ENCODE data around the gene HS6ST3. TPM values are rescaled to one million over a fixed set of nuclear protein-coding genes. Genes with fewer than 3 reads are reported as not detected.

Gene HS6ST3
- total and polyA plus RNA-seq, 10 donors, result 0.03 TPM; not detected in 9

DNA sequence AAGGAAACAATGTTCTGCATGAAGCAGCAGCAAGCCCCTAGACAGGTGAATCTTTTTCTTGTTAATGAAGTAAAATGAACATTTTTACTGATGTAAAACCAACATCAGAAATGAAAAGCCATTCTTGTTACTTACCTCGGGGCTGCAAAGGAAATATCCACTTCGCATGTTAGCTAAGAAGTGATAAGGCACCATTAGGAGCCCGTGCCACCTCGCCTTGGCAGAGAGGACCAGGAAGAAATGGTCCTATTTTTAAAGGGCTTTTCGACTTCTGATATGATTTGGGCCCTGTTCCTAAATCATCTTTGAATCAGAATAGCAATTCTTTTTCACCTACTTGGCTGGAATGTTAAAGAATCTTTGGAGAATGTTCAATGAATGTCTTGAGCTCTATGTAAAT, 721.1 kb downstream of the HS6ST3 start:
- WGBS, 5 donors, result 59 to 72% (median 67%) methylated on average over 5 of the region's 5 CpGs
- Histone ChIP-seq H3K36me3 (no peaks in the 10 kb centered on the region), H3K4me1 (no peaks in the 10 kb centered on the region), H3K27ac (no peak overlapping the region), H3K4me3 (no peak overlapping the region), H3K27me3 (replicated peaks in 1 of 7) (no peaks in the 10 kb centered on the region), H3K9me3 (peaks cover 0 to 10% (median 0%) of the 10 kb centered on the region in 8 donors)
- no peak for DNase-seq
- intact Hi-C loops (cut with DNase I; ENCODE audit: low total_unique reads), result no loop called here
- TF ChIP-seq, protein P1, sequence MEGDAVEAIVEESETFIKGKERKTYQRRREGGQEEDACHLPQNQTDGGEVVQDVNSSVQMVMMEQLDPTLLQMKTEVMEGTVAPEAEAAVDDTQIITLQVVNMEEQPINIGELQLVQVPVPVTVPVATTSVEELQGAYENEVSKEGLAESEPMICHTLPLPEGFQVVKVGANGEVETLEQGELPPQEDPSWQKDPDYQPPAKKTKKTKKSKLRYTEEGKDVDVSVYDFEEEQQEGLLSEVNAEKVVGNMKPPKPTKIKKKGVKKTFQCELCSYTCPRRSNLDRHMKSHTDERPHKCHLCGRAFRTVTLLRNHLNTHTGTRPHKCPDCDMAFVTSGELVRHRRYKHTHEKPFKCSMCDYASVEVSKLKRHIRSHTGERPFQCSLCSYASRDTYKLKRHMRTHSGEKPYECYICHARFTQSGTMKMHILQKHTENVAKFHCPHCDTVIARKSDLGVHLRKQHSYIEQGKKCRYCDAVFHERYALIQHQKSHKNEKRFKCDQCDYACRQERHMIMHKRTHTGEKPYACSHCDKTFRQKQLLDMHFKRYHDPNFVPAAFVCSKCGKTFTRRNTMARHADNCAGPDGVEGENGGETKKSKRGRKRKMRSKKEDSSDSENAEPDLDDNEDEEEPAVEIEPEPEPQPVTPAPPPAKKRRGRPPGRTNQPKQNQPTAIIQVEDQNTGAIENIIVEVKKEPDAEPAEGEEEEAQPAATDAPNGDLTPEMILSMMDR (IDR thresholded peaks at IDR 0.05 in 8 of 11, conservative IDR thresholded peaks at IDR 0.05 in 3 of 11), result no peak
- TF ChIP-seq POLR2AphosphoS5 (IDR thresholded peaks at IDR 0.05), result no peak
- TF ChIP-seq POLR2A (IDR thresholded peaks at IDR 0.05), result no peak

DNA sequence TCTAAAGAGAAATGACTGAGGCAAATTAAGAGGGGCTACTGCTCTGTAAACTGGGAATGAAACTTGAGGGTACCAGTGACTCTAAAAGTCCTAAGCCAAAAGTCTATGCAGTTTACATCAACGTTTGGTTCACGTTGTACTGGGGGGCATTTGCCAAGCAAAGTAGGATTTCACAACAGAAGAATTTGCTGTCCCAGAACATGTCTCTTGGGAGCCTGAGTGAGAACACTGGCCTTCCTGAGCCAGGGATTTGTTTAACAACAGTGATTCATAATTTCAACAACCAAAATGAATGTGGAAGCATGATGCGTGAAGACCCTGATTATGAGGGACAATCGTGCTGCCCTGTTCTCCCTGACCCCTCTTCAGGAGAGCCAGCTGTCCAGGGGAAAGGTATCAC, 726.4 kb downstream of the HS6ST3 start:
- intact Hi-C loops (cut with DNase I; ENCODE audit: low total_unique reads), result no loop called here
- no peak overlapping the region for H3K27ac ChIP-seq
- H3K36me3 ChIP-seq, result no peaks in the 10 kb centered on the region
- H3K4me1 ChIP-seq, result no peaks in the 10 kb centered on the region
- DNase-seq, result no peak
- 64 to 91% (median 90%) methylated on average over 4 of the region's 4 CpGs for WGBS, 5 donors
- H3K4me3 ChIP-seq, result no peak overlapping the region
- peaks cover 0 to 10% (median 0%) of the 10 kb centered on the region in 8 donors for H3K9me3 ChIP-seq
- no peaks in the 10 kb centered on the region for H3K27me3 ChIP-seq (replicated peaks in 1 of 7)
- TF ChIP-seq POLR2A (IDR thresholded peaks at IDR 0.05), result no peak
- TF ChIP-seq, protein P1 (IDR thresholded peaks at IDR 0.05 in 8 of 11, conservative IDR thresholded peaks at IDR 0.05 in 3 of 11), result no peak
- no peak for TF ChIP-seq POLR2AphosphoS5 (IDR thresholded peaks at IDR 0.05)

- no peak overlapping the region for H3K27ac ChIP-seq
- TF ChIP-seq POLR2AphosphoS5 (IDR thresholded peaks at IDR 0.05) (no peak), POLR2A (IDR thresholded peaks at IDR 0.05) (no peak)
- TF ChIP-seq, protein P1 (IDR thresholded peaks at IDR 0.05 in 8 of 11, conservative IDR thresholded peaks at IDR 0.05 in 3 of 11), result peak in 1 of 11 experiments; percentile 26
- peaks cover 0 to 10% (median 0%) of the 10 kb centered on the region in 8 donors for H3K9me3 ChIP-seq
- no peak overlapping the region for H3K4me3 ChIP-seq
- H3K4me1 ChIP-seq, result no peaks in the 10 kb centered on the region
- WGBS, 5 donors, result 59 to 80% (median 73%) methylated on average over 9 of the region's 9 CpGs
- H3K36me3 ChIP-seq, result no peaks in the 10 kb centered on the region
- DNase-seq, result no peak
- intact Hi-C loops (cut with DNase I; ENCODE audit: low total_unique reads), result no loop called here
- H3K27me3 ChIP-seq (replicated peaks in 1 of 7), result no peaks in the 10 kb centered on the region
These were observed 727.0 kb downstream of the HS6ST3 start for GRCh38 chr13:96816874-96817273.

- 18 to 30% (median 25%) methylated on average over 4 of the region's 4 CpGs for WGBS, 5 donors
- H3K27ac ChIP-seq, result no peak overlapping the region
- no peak overlapping the region for H3K4me3 ChIP-seq
- peaks cover 0 to 10% (median 0%) of the 10 kb centered on the region in 8 donors for H3K9me3 ChIP-seq
- no peak for DNase-seq
- H3K27me3 ChIP-seq (replicated peaks in 1 of 7), result no peaks in the 10 kb centered on the region
- H3K36me3 ChIP-seq, result no peaks in the 10 kb centered on the region
- intact Hi-C loops (cut with DNase I; ENCODE audit: low total_unique reads), result no loop called here
- TF ChIP-seq, protein P1 (IDR thresholded peaks at IDR 0.05 in 8 of 11, conservative IDR thresholded peaks at IDR 0.05 in 3 of 11), result peak in 1 of 11 experiments; percentile 12
- no peak for TF ChIP-seq POLR2AphosphoS5 (IDR thresholded peaks at IDR 0.05)
- H3K4me1 ChIP-seq, result no peaks in the 10 kb centered on the region
These were observed 727.5 kb downstream of the HS6ST3 start for GRCh38 chr13:96817336-96817941.

All from spleen (tissue), 11 donors.